Measurements from ENCODE around the gene C20orf144. TPM values are rescaled to one million over a fixed set of nuclear protein-coding genes. Genes with fewer than 3 reads are reported as not detected.

C20orf144 gene
- total and polyA plus RNA-seq, 9 of the 15 experiments (the other 6 are each of a cell fraction or from before 2014, with no cell fraction given): 0.04 to 0.23 (median 0.11) TPM; not detected in 2

GRCh38 chr20:33689973-33690372 is 27.8 kb downstream of the C20orf144 start (continued):
- TF ChIP-seq BRCA1 (IDR thresholded peaks at IDR 0.05) (no peak), BRCA1 (CRISPR knock-in tag; IDR thresholded peaks at IDR 0.05) (no peak), CGGBP1 (CRISPR knock-in tag; IDR thresholded peaks at IDR 0.05) (no peak), ZNF436 (CRISPR knock-in tag; IDR thresholded peaks at IDR 0.05) (no peak), RFX1 (IDR thresholded peaks at IDR 0.05) (no peak), ZBTB12 (CRISPR knock-in tag; IDR thresholded peaks at IDR 0.05) (0 out of 2 replicates have a peak, but pooled peaks have one; percentile 17), ZFP30 (CRISPR knock-in tag; IDR thresholded peaks at IDR 0.05; ENCODE audit: borderline replicate concordance) (no peak), HMG20B (CRISPR knock-in tag; IDR thresholded peaks at IDR 0.05) (no peak), BRF1 (IDR thresholded peaks at IDR 0.05; ENCODE audit: borderline replicate concordance, extremely low read depth, insufficient read length) (no peak), MAZ (CRISPR knock-in tag; conservative IDR thresholded peaks at IDR 0.05 in 1 of 2, IDR thresholded peaks at IDR 0.05 in 1 of 2) (peak; percentile 72 to 94; a peak in 3 of 4 replicates), ZNF146 (CRISPR knock-in tag; IDR thresholded peaks at IDR 0.05; ENCODE audit: unreplicated experiment) (no peak), MCM7 (IDR thresholded peaks at IDR 0.05) (no peak), SAFB (IDR thresholded peaks at IDR 0.05; ENCODE audit: borderline replicate concordance, low read depth, low read length) (no peak), ZNF197 (CRISPR knock-in tag; IDR thresholded peaks at IDR 0.05; ENCODE audit: low read depth) (peak; percentile 20; the same call in 1 of the 2 replicates), ATF7 (IDR thresholded peaks at IDR 0.05) (peak; percentile 53; the same call in 1 of the 2 replicates), SIRT6 (IDR thresholded peaks at IDR 0.05; ENCODE audit: low read depth, low read length) (no peak), ZNF431 (CRISPR knock-in tag; IDR thresholded peaks at IDR 0.05) (no peak), ETV1 (tag; conservative IDR thresholded peaks at IDR 0.05; ENCODE audit: low read depth) (peak; percentile 64; the same call in 1 of the 2 replicates), GATAD2A (IDR thresholded peaks at IDR 0.05) (no peak), RB1 (IDR thresholded peaks at IDR 0.05; ENCODE audit: low read depth) (peak; percentile 50; the same call in 1 of the 2 replicates), JUND (IDR thresholded peaks at IDR 0.05; ENCODE audit: borderline replicate concordance, low read depth, low read length) (peak; percentile 95), JUND (tag; IDR thresholded peaks at IDR 0.05; ENCODE audit: borderline replicate concordance, low read depth, low read length) (peak; percentile 87; the same call in 1 of the 3 replicates), HBP1 (CRISPR knock-in tag; IDR thresholded peaks at IDR 0.05) (no peak), ZNF592 (IDR thresholded peaks at IDR 0.05) (0 out of 2 replicates have a peak, but pooled peaks have one; percentile 34), EP300 (IDR thresholded peaks at IDR 0.05; ENCODE audit: low read length) (peak; percentile 90)

All from K562 (cell line).